Measurements from ENCODE around the gene RALGPS2.
"Not testable (repeated sequence)": the region's sequence is repeated elsewhere in the genome, so short reads cannot be mapped to it uniquely, and the experiment has no call there.

Gene RALGPS2

GRCh38 chr1:178784131-178784536 is 59.1 kb downstream of the RALGPS2 start:
- no peak for DNase-seq

- DNase-seq, result no peak
Measured at GRCh38 chr1:178792394-178792793, 67.3 kb downstream of the RALGPS2 start.

- DNase-seq, result no peak
Measured at GRCh38 chr1:178796013-178796412, 71.0 kb downstream of the RALGPS2 start.

GRCh38 chr1:178797590-178797989 is 72.5 kb downstream of the RALGPS2 start:
- no peak for DNase-seq

- DNase-seq, result no peak
Measured at GRCh38 chr1:178798232-178798861, 73.3 kb downstream of the RALGPS2 start.

GRCh38 chr1:178802873-178803272 is 77.8 kb downstream of the RALGPS2 start:
- no peak for DNase-seq

GRCh38 chr1:178806665-178807300 is 81.7 kb downstream of the RALGPS2 start:
- DNase-seq, result no peak

- no peak for DNase-seq
Measured at GRCh38 chr1:178808529-178808928, 83.5 kb downstream of the RALGPS2 start.

GRCh38 chr1:178810585-178810984 is 85.5 kb downstream of the RALGPS2 start:
- DNase-seq, result no peak

GRCh38 chr1:178818416-178818815 is 93.4 kb downstream of the RALGPS2 start:
- DNase-seq, result no peak

- no peak for DNase-seq
Measured at GRCh38 chr1:178819123-178819522, 94.1 kb downstream of the RALGPS2 start.

GRCh38 chr1:178821134-178821866 is 96.3 kb downstream of the RALGPS2 start:
- DNase-seq, result no peak

- no peak for DNase-seq
Measured at GRCh38 chr1:178825167-178825566, 100.1 kb downstream of the RALGPS2 start.

GRCh38 chr1:178844436-178844835 is 119.4 kb downstream of the RALGPS2 start:
- DNase-seq, result no peak

- DNase-seq, result no peak
Measured at GRCh38 chr1:178846306-178846705, 121.3 kb downstream of the RALGPS2 start.

- DNase-seq, result no peak
Measured at GRCh38 chr1:178847396-178847849, 122.4 kb downstream of the RALGPS2 start.

GRCh38 chr1:178847919-178848318 is 122.9 kb downstream of the RALGPS2 start:
- not testable (repeated sequence) for DNase-seq

GRCh38 chr1:178849918-178850317 is 124.9 kb downstream of the RALGPS2 start:
- no peak for DNase-seq

GRCh38 chr1:178857126-178857525 is 132.1 kb downstream of the RALGPS2 start:
- DNase-seq, result no peak

- no peak for DNase-seq
Measured at GRCh38 chr1:178862416-178862815, 137.4 kb downstream of the RALGPS2 start.

GRCh38 chr1:178862864-178863263 is 137.8 kb downstream of the RALGPS2 start:
- DNase-seq, result no peak

GRCh38 chr1:178864326-178864725 is 139.3 kb downstream of the RALGPS2 start:
- no peak for DNase-seq

GRCh38 chr1:178867670-178868069 is 142.6 kb downstream of the RALGPS2 start:
- DNase-seq, result no peak

GRCh38 chr1:178868706-178869105 is 143.7 kb downstream of the RALGPS2 start:
- DNase-seq, result no peak

Measured in CD4-positive, alpha-beta T cell treated with Interleukin-17A for 4 hours (primary cell).